Bronchial epithelial cell (primary cell): ENCODE results near the gene RHBDF1. TPM values are rescaled to one million over a fixed set of nuclear protein-coding genes. Genes with fewer than 3 reads are reported as not detected.

Experiments
- DNase-seq: peaks from one replicate; pipeline ENCODE4 v3.0.0-alpha.2; 2010; ENCODE audit warnings: low read depth
- FAIRE-seq: peaks from 2 replicates; lab custom pipeline; 2011; peaks lifted over from hg19 to GRCh38; lab: Jason Lieb, UNC
- H3K27me3 ChIP-seq: 2 replicates; pipeline ENCODE4 v1.5.1; 2011; ENCODE audit warnings: low read length; ENCODE audit not compliant: control insufficient read depth, insufficient read depth
- H3K36me3 ChIP-seq: 2 replicates; pipeline ENCODE4 v1.5.1; 2011; ENCODE audit warnings: low read length; ENCODE audit not compliant: control insufficient read depth, insufficient read depth
- H3K4me3 ChIP-seq: 2 replicates; pipeline ENCODE4 v1.5.1; 2011; ENCODE audit warnings: mild to moderate bottlenecking, low read depth, low read length, control low read depth
- CTCF ChIP-seq: IDR thresholded peaks from 2 replicates; pipeline ENCODE4 v1.5.1; 2011; ENCODE audit warnings: mild to moderate bottlenecking, moderate library complexity, low read length, control low read depth, inconsistent platforms; ENCODE audit not compliant: insufficient read depth, severe bottlenecking
- total RNA-seq: library from RNA; depleted of rRNA; stranded (reverse); fragments of >200 nt; gene quantifications from 2 replicates; pipeline ENCODE4 v1.2.1, GENCODE V29; 2014

RHBDF1 gene, protein sequence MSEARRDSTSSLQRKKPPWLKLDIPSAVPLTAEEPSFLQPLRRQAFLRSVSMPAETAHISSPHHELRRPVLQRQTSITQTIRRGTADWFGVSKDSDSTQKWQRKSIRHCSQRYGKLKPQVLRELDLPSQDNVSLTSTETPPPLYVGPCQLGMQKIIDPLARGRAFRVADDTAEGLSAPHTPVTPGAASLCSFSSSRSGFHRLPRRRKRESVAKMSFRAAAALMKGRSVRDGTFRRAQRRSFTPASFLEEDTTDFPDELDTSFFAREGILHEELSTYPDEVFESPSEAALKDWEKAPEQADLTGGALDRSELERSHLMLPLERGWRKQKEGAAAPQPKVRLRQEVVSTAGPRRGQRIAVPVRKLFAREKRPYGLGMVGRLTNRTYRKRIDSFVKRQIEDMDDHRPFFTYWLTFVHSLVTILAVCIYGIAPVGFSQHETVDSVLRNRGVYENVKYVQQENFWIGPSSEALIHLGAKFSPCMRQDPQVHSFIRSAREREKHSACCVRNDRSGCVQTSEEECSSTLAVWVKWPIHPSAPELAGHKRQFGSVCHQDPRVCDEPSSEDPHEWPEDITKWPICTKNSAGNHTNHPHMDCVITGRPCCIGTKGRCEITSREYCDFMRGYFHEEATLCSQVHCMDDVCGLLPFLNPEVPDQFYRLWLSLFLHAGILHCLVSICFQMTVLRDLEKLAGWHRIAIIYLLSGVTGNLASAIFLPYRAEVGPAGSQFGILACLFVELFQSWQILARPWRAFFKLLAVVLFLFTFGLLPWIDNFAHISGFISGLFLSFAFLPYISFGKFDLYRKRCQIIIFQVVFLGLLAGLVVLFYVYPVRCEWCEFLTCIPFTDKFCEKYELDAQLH
- 10.3 and 20.6 TPM in 2 replicates for total RNA-seq

DNA sequence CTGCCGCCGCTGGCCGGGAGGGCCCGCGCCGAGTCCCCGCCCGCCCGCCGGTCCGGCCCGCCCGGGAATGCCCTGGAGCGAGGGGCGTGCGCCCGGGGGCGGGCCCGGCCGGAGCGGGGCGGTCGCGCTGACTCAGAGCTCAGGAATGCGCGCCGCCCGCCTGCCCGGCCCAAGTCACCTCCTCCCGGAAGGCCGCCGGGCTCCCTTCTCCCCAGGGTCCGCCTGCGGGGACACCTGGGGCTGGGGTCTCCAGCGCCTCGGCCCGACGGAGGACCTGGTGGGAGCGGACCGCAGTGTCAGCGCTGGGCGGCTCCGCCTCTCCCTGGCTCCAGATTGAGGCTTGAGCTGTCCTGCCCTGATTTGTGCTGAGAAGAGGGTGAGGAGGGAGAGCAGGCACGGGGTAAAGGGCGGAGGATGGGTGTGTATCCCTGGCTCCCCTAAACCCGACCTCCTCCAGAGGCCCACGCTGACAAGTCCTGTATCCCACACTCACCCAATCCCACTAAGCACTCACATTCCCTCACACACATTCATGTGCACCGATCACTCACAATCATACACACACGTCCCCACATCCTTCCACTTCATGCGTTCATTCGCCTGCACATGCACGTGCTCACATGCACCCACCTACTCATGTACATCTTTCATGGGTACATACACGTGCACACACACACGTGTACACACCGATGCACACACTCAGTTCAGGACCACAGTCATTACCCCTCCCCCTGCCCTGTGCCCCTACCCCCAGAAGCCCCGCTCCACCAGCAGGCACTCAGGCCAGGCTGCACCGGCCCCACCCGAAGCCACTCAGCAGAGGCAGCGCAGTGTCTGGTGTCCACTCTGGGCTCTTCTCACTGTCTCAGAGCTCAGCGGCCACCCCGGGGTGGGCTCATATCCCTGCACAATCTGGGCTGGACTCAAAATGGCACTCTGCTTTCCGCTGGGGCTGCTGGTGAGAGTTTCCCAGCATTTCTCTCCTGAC, at the start of gene RHBDF1:
Gene RHBDF1, minus strand, starts transcription at position 71 of the 988 bp plus-strand sequence. CDS start 7,616 bp downstream, outside the sequence.
- H3K36me3 ChIP-seq: no peaks in the 10 kb centered on the region
- peak within 1 kb of the TSS; percentile 75 for H3K4me3 ChIP-seq
- DNase-seq (no peak), FAIRE-seq (peak; percentile 88)
- TF ChIP-seq CTCF: no peak
- no peaks in the 10 kb centered on the region for H3K27me3 ChIP-seq

DNA sequence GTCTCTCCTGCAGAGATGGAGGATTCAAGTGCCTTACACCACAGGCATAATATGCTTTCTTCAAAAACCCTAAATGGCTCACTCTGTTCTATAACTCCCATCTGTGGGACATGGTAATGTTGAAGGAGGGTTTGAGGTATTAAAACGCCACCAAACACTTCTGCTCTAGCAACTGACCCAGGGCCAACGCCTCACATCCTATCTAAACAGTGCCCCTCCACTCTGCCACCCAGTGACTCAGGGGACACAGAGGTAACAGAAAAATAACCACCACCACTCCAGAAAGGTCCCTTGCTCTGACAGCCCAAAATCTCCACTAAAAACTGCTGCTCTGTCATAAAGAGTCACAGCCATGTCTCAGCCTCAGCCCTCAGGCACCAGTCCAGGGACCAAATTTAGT, 48.3 kb upstream of the RHBDF1 start:
- H3K36me3 ChIP-seq: peaks cover 5% of the 10 kb centered on the region
- TF ChIP-seq CTCF: no peak
- DNase-seq: no peak
- no peaks in the 10 kb centered on the region for H3K27me3 ChIP-seq
- H3K4me3 ChIP-seq: no peak overlapping the region
- FAIRE-seq: no peak

DNA sequence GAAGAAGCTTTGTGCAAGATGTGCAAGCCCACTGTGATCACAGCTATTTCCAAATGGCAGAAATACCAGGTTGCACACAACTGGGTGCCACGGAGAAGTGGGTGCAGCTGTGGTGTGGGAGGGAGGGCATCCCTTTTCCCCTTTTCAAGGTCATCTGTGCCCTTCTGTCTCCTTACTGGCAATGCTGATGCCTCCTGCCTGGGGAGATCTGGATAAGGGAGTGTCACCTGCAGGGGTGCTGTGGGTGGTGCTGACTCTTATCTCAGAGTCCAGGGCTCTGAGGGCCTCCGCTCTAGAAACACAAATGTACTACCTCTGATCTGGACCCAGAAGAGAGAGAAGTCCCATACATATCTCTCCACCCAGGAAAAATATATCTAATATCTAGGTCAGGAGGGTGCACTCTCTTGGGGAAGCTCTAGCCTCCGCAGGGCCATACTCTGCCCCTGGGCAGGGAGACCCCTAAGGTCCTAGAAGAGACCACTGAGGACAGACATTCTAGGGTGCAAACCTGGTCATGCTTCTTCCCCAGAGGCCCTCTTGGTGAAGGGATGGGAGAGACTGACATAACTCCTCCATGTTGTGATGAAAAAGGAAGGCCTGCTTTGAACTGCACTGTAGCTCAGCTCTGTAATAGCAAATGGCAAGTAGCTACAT, 47.5 kb upstream of the RHBDF1 start:
- no peak for FAIRE-seq
- no peak for TF ChIP-seq CTCF
- peaks cover 7% of the 10 kb centered on the region for H3K36me3 ChIP-seq

DNA sequence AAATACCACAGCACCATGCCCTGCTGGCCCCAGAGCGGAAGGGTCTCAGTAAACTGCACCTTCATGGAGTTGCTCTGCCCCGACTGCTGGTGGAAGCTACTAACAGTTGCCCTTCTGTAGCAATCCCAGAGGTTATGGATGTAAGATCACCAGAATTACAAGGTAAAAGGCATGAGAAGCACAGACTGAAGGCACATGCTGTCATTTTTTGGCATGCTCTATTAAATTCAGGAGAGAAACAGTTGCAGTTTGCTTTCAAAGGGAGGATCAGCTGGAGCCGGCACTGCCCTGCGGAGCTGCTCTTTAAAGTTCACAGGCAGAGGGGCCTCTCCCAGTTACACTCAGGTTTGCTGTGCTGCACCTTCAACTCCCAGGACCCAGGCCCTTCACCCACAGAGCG, 46.9 kb upstream of the RHBDF1 start:
- no peak for TF ChIP-seq CTCF
- Histone ChIP-seq H3K4me3 (no peak overlapping the region), H3K27me3 (no peaks in the 10 kb centered on the region), H3K36me3 (peaks cover 7% of the 10 kb centered on the region)
- DNase-seq (no peak), FAIRE-seq (no peak)

More for the DNA sequence above, 47.5 kb upstream of the RHBDF1 start:
- no peak for DNase-seq
- no peak overlapping the region for H3K4me3 ChIP-seq
- no peaks in the 10 kb centered on the region for H3K27me3 ChIP-seq

- DNase-seq (no peak), FAIRE-seq (no peak)
- H3K36me3 ChIP-seq: peaks cover 7% of the 10 kb centered on the region
- no peaks in the 10 kb centered on the region for H3K27me3 ChIP-seq
- no peak overlapping the region for H3K4me3 ChIP-seq
- TF ChIP-seq CTCF: no peak
Observed at GRCh38 chr16:118857-119256, 46.4 kb upstream of the RHBDF1 start.
